ENCODE data around the gene MATN1. TPM values are rescaled to one million over a fixed set of nuclear protein-coding genes. Genes with fewer than 3 reads are reported as not detected.

MATN1 gene
- total and polyA plus RNA-seq, 7 donors: 0.09 to 0.54 (median 0.36) TPM; not detected in 4

GRCh38 chr1:30720271-30721223 is 2.8 kb downstream of the MATN1 start:
- Histone ChIP-seq H3K27me3 (no peaks in the 10 kb centered on the region), H3K4me3 (no peak overlapping the region), H3K27ac (no peak overlapping the region), H3K36me3 (peaks cover 0 to 1% (median 0%) of the 10 kb centered on the region in 4 donors), H3K4me1 (peaks cover 0 to 14% (median 9%) of the 10 kb centered on the region in 4 donors), H3K9me3 (peaks cover 0 to 1% (median 0%) of the 10 kb centered on the region in 4 donors)
- TF ChIP-seq POLR2AphosphoS5 (IDR thresholded peaks at IDR 0.05): no peak
- TF ChIP-seq, protein P1, sequence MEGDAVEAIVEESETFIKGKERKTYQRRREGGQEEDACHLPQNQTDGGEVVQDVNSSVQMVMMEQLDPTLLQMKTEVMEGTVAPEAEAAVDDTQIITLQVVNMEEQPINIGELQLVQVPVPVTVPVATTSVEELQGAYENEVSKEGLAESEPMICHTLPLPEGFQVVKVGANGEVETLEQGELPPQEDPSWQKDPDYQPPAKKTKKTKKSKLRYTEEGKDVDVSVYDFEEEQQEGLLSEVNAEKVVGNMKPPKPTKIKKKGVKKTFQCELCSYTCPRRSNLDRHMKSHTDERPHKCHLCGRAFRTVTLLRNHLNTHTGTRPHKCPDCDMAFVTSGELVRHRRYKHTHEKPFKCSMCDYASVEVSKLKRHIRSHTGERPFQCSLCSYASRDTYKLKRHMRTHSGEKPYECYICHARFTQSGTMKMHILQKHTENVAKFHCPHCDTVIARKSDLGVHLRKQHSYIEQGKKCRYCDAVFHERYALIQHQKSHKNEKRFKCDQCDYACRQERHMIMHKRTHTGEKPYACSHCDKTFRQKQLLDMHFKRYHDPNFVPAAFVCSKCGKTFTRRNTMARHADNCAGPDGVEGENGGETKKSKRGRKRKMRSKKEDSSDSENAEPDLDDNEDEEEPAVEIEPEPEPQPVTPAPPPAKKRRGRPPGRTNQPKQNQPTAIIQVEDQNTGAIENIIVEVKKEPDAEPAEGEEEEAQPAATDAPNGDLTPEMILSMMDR (IDR thresholded peaks at IDR 0.05): no peak
- WGBS, 2 donors: 85 to 86% methylated on average over 16 of the region's 16 CpGs
- DNase-seq: no peak
- intact Hi-C loops (cut with DNase I): no loop called here

DNA sequence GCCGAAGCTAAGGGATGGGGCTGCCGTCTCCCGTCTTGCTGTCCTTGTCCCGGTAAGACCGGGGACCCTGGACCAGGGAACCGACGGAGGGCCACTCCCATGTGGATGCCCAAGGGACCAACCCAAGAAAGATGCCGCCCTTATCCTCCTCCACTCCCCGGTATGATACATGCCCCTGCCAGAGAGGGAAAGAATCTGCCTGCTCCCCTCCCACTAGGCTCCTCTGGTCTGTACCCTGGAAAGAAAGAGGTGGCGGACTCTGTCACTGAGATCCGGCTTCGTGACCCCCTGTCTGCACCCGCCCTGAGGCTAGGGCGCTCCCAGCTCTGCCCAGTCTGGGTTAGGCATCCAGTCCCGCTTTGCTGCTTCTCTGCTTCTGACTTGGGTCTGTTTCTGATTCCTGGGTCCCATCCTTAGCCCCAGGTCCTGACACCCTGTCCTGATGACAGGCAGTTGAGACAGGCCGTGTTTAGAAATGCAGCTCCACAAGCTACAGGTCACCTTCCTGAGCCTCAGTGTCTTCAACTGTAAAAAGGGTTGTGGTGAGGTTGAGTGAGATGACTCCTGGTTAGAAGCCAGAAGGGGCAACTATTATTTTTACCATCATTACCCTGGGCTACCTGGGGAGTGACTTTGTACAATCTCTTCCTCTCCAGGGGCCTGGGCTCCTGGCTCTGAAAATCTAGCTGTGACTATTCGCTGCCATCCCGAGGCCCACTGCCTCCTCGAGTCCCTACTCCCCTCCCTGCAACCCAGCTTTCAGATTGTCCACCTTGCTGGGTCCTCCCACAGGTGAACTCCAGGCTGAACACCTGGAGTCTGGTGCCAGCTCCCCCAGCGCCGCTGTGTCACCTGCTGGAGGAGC is 3.7 kb downstream of the MATN1 start:
- H3K27ac ChIP-seq: peak overlapping the region; percentile 98 to 99 (median 99)
- no peaks in the 10 kb centered on the region for H3K27me3 ChIP-seq
- intact Hi-C loops (cut with DNase I): loop anchor here (1.0 kb wide), 2 partner anchors 60 to 192 kb away; no protein-coding TSS in a partner anchor
- H3K4me1 ChIP-seq: peaks cover 0 to 14% (median 9%) of the 10 kb centered on the region in 4 donors
- H3K4me3 ChIP-seq: peak overlapping the region; percentile 29 to 63 (median 50)
- WGBS, 2 donors: 30 to 38% methylated on average over 21 of the region's 21 CpGs
- TF ChIP-seq POLR2A (IDR thresholded peaks at IDR 0.05): no peak
- TF ChIP-seq, protein P1 (IDR thresholded peaks at IDR 0.05): peak in 1 of 4 experiments; percentile 17
- peaks cover 0 to 5% (median 0%) of the 10 kb centered on the region in 4 donors for H3K9me3 ChIP-seq
- H3K36me3 ChIP-seq: no peaks in the 10 kb centered on the region
- no peak for DNase-seq

DNA sequence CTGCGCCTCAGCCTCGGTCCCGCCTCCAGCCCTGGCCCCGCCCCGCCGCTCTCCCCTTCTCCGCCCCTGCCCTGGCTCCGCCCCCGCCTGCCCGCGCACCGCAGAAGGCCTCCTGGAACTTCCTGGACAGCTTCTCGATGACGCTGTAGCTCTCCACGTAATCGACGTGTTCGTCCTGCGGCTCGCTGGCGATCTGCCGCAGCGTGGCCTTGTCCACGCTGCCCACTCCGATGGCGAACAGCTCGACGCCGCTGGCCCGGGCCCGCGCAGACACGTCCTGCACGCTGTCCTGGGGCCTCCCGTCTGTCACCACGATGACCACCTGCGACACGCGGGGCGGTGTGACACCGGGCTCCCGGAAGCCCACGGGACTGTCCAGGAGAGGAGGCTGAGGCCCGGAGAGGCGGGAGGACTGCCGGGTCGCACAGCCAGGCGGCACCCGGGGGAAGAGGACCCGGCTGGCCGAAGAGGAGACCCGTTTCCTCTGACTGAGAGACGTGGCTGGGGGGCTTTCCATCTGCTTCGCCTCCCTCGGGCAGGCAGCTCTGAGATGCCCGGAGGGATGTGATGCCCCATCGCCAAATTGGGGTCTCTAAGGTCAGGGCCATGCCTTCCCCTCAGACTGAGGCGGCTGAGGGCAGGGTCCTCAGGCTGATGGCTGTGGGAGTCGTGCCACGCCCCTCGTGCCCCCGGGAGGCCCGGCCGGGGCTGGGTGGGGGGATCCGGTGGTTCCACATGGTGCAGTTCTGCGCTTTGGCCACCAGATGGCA is 4.6 kb downstream of the MATN1 start:
- intact Hi-C loops (cut with DNase I): loop anchor here (1.0 kb wide), 2 partner anchors 60 to 192 kb away; no protein-coding TSS in a partner anchor
- peaks cover 0 to 14% (median 9%) of the 10 kb centered on the region in 4 donors for H3K4me1 ChIP-seq
- WGBS, 2 donors: 1% methylated on average over 66 of the region's 66 CpGs

More for the DNA sequence above, 4.6 kb downstream of the MATN1 start:
- no peaks in the 10 kb centered on the region for H3K36me3 ChIP-seq
- peaks cover 0 to 5% (median 0%) of the 10 kb centered on the region in 4 donors for H3K9me3 ChIP-seq
- H3K4me3 ChIP-seq: peak overlapping the region; percentile 29 to 63 (median 50)
- H3K27me3 ChIP-seq: no peaks in the 10 kb centered on the region
- DNase-seq: peak; percentile 99
- peak overlapping the region; percentile 98 to 99 (median 99) for H3K27ac ChIP-seq
- TF ChIP-seq POLR2A (IDR thresholded peaks at IDR 0.05) (peak; percentile 74 to 86), POLR2AphosphoS5 (IDR thresholded peaks at IDR 0.05) (peak; percentile 92 to 98 (median 94)), EP300 (IDR thresholded peaks at IDR 0.05) (peak in 1 of 4 donors; percentile 40)
- TF ChIP-seq, protein P1 (IDR thresholded peaks at IDR 0.05): peak; percentile 99 to 100 (median 99)
